Heart right ventricle (tissue), 16 donors: ENCODE data around the gene AGBL4. TPM values are rescaled to one million over a fixed set of nuclear protein-coding genes. Genes with fewer than 3 reads are reported as not detected.

Experiments used
- ATAC-seq, 8 donors: fragments of 200-7000 bp; cut with Tn5 transposase; one replicate each; pipeline ENCODE4 v1.9.1; 2020; ENCODE audit warnings: mild to moderate bottlenecking in 8 of 8, moderate library complexity in 8 of 8, moderate number of reproducible peaks in 1 of 8
- DNase-seq, 2 donors: peaks; one replicate each; pipeline ENCODE4 v3.0.0-alpha.2; 2020
- H3K27ac ChIP-seq, 10 donors: fragments of 200-600 bp; sonication (generic) in 2 of 10; one replicate each; pipeline versions ENCODE4 v1.5.0 to v1.8.0; 2020 to 2022; ENCODE audit warnings: mild to moderate bottlenecking in 3 of 10
- H3K27me3 ChIP-seq, 7 donors: fragments of 200-600 bp; one replicate each; pipeline ENCODE4 v1.8.0; 2021 to 2022; ENCODE audit warnings: mild to moderate bottlenecking in 2 of 7
- H3K36me3 ChIP-seq, 9 donors: fragments of 200-600 bp; sonication (generic) in 1 of 9; one replicate each; pipeline versions ENCODE4 v1.5.0 to v1.8.0; 2020 to 2022; ENCODE audit warnings: mild to moderate bottlenecking in 2 of 9
- H3K4me1 ChIP-seq, 9 donors: fragments of 200-600 bp; sonication (generic) in 1 of 9; one replicate each; pipeline versions ENCODE4 v1.5.0 to v1.8.0; 2020 to 2022; ENCODE audit warnings: mild to moderate bottlenecking in 4 of 9
- H3K4me3 ChIP-seq, 10 donors: fragments of 200-600 bp; sonication (generic) in 2 of 10; one replicate each; pipeline versions ENCODE4 v1.5.0 to v1.8.0; 2020 to 2022; ENCODE audit warnings: mild to moderate bottlenecking in 7 of 10, moderate library complexity in 2 of 10
- H3K9me3 ChIP-seq, 11 donors: fragments of 200-600 bp in 10 of 11; sonication (generic) in 2 of 11; one replicate each; pipeline versions ENCODE4 v1.5.0 to v1.8.0; 2013 to 2022; ENCODE audit warnings: mild to moderate bottlenecking in 2 of 11, control low read depth in 1 of 11, moderate library complexity in 1 of 11
- CTCF ChIP-seq, 9 donors: fragments of 200-600 bp; sonication (generic) in 2 of 9; IDR thresholded peaks; one replicate each; pipeline versions ENCODE4 v1.5.0 to v1.8.0; 2021 to 2022; ENCODE audit warnings: antibody characterized with exemption in 9 of 9, mild to moderate bottlenecking in 5 of 9, moderate library complexity in 1 of 9
- WGBS, 2 donors: extraction: QIAGEN DNeasy Blood & Tissue Kit; methylation state at CpG; one replicate each; pipeline ENCODE4 v1.1.7; 2013; ENCODE audit warnings: inconsistent platforms in 1 of 2; 5-methylcytosine and 5-hydroxymethylcytosine counted together
- intact Hi-C, 10 donors: fragments of 100-400 bp; cut with DNase I; formaldehyde crosslinking; loops; one replicate each; pipeline versions ENCODE4 v1.11.1 to v1.14.2; 2022
- polyA plus RNA-seq, 2 donors: library from polyadenylated mRNA; stranded (reverse); fragments of 200-250 nt; gene quantifications; one replicate each; pipeline ENCODE4 v1.2.3, GENCODE V29; 2013
- total RNA-seq, 10 donors: library from RNA; stranded (reverse); fragmentation: NEBNext Ultra II Directional in 3 of 10; extraction: Animal tissue kit (Norgen Biotek cat#: 25700) in 3 of 10; gene quantifications; one replicate each; pipeline versions ENCODE4 v1.2.1 to v1.2.4, GENCODE V29; 2021 to 2023
- donor health status: Arrhythmogenic right ventricular cardiomyopathy.
- donor health status: ischemic (EF 13 %, LVEDD 7.1; RV severe dilation, severe dysfunction).
- donor health status: healthy with polysubstance abuse.
- donor health status: DM: no; HTN: yes; CAD: no.
- donor health status: DM: no; HTN: no; CAD: no.
- donor health status: ischemic (EF 25% LVEDD 6.9; RV normal size, moderate dysfunction).
- donor health status: ischemic (EF 25% LVEDD 5.7; RV mildly dilated, moderate dysfunction).
- donor health status: healthy.
- donor health status: DM: yes; HTN: yes; CAD: no.
- donor health status: Ischemic cardiomyopathy.
- donor health status: ischemic (EF 35%, LVEDD 5.7; RV mildly dilated, moderate dysfunction).
- donor health status: nonischemic (EF 11% LVEDD 7.7; RV severe dilation, severe dysfunction).
- donor health status: DM: yes; HTN: yes; CAD: no.
- donor health status: PGD.
- donor health status: ischemic (EF 29% LVEDD 5.4; RV normal size, mild dysfunction).
- donor health status: nonischemic (EF 23%, LVEDD 6.1; RV moderate dilation, normal function).

AGBL4 gene
- total and polyA plus RNA-seq, 12 donors, result 0.04 to 0.93 (median 0.46) TPM; not detected in 2

- Histone ChIP-seq H3K9me3 (no peaks in the 10 kb centered on the region), H3K36me3 (no peaks in the 10 kb centered on the region), H3K27me3 (no peaks in the 10 kb centered on the region), H3K27ac (no peak overlapping the region), H3K4me3 (no peak overlapping the region), H3K4me1 (no peaks in the 10 kb centered on the region)
- DNase-seq, result no peak
- no peak for TF ChIP-seq CTCF (IDR thresholded peaks at IDR 0.05)
- no peak for ATAC-seq
- intact Hi-C loops, result no loop called here
Measured at GRCh38 chr1:49389699-49390098, 634.1 kb downstream of the AGBL4 start.

GRCh38 chr1:49364676-49365075 is 659.1 kb downstream of the AGBL4 start:
- no peak for TF ChIP-seq CTCF (IDR thresholded peaks at IDR 0.05)
- H3K36me3 ChIP-seq, result no peaks in the 10 kb centered on the region
- H3K9me3 ChIP-seq, result no peaks in the 10 kb centered on the region
- no peaks in the 10 kb centered on the region for H3K27me3 ChIP-seq
- intact Hi-C loops, result no loop called here
- no peak overlapping the region for H3K27ac ChIP-seq
- no peaks in the 10 kb centered on the region for H3K4me1 ChIP-seq
- H3K4me3 ChIP-seq, result no peak overlapping the region
- 83 to 88% methylated on average over 7 of the region's 7 CpGs for WGBS, 2 donors
- ATAC-seq, result no peak
- DNase-seq, result no peak

- intact Hi-C loops, result no loop called here
- Histone ChIP-seq H3K4me3 (no peak overlapping the region), H3K36me3 (no peaks in the 10 kb centered on the region), H3K27ac (no peak overlapping the region), H3K4me1 (no peaks in the 10 kb centered on the region), H3K27me3 (no peaks in the 10 kb centered on the region), H3K9me3 (no peaks in the 10 kb centered on the region)
- no peak for TF ChIP-seq CTCF (IDR thresholded peaks at IDR 0.05)
- no peak for ATAC-seq
- no peak for DNase-seq
- WGBS, 2 donors, result 50% methylated on average over 1 of the region's 1 CpG
Measured at GRCh38 chr1:49363628-49364027, 660.1 kb downstream of the AGBL4 start.

- intact Hi-C loops, result no loop called here
- no peaks in the 10 kb centered on the region for H3K4me1 ChIP-seq
- TF ChIP-seq CTCF (IDR thresholded peaks at IDR 0.05), result no peak
- DNase-seq (no peak), ATAC-seq (no peak)
- 46 to 62% methylated on average over 1 of the region's 1 CpG for WGBS, 2 donors
- H3K36me3 ChIP-seq, result no peaks in the 10 kb centered on the region
- no peak overlapping the region for H3K4me3 ChIP-seq
- H3K27me3 ChIP-seq, result peaks cover 0 to 4% (median 0%) of the 10 kb centered on the region in 7 donors
- no peaks in the 10 kb centered on the region for H3K9me3 ChIP-seq
- H3K27ac ChIP-seq, result no peak overlapping the region
Measured at GRCh38 chr1:49358036-49358435, 665.7 kb downstream of the AGBL4 start.

- Histone ChIP-seq H3K36me3 (no peaks in the 10 kb centered on the region), H3K4me3 (no peak overlapping the region), H3K27ac (no peak overlapping the region), H3K9me3 (no peaks in the 10 kb centered on the region), H3K4me1 (no peaks in the 10 kb centered on the region), H3K27me3 (peaks cover 0 to 4% (median 0%) of the 10 kb centered on the region in 7 donors)
- intact Hi-C loops, result no loop called here
- ATAC-seq (no peak), DNase-seq (no peak)
- no peak for TF ChIP-seq CTCF (IDR thresholded peaks at IDR 0.05)
Measured at GRCh38 chr1:49356594-49356993, 667.2 kb downstream of the AGBL4 start.
